Epithelial cell of proximal tubule (primary cell): ENCODE measurements around the gene ABCA6. TPM values are rescaled to one million over a fixed set of nuclear protein-coding genes. Genes with fewer than 3 reads are reported as not detected.

Experiments used
- DNase-seq: peaks from one replicate; pipeline ENCODE4 v3.0.0-alpha.2; 2011; ENCODE audit warnings: low read depth
- H3K4me3 ChIP-seq: 2 replicates; pipeline ENCODE4 v1.5.1; 2011; ENCODE audit warnings: low read depth, mild to moderate bottlenecking, low read length
- CTCF ChIP-seq: conservative IDR thresholded peaks from 2 replicates; pipeline ENCODE4 v1.5.1; 2012; ENCODE audit warnings: low read depth, mild to moderate bottlenecking, low read length
- total RNA-seq: library from RNA; depleted of rRNA; stranded (reverse); fragments of >200 nt; gene quantifications from 2 replicates; pipeline ENCODE4 v1.2.3, GENCODE V29; 2015

Gene ABCA6
- total RNA-seq, 1 donor from 2014 or later = 0.06 TPM

DNA sequence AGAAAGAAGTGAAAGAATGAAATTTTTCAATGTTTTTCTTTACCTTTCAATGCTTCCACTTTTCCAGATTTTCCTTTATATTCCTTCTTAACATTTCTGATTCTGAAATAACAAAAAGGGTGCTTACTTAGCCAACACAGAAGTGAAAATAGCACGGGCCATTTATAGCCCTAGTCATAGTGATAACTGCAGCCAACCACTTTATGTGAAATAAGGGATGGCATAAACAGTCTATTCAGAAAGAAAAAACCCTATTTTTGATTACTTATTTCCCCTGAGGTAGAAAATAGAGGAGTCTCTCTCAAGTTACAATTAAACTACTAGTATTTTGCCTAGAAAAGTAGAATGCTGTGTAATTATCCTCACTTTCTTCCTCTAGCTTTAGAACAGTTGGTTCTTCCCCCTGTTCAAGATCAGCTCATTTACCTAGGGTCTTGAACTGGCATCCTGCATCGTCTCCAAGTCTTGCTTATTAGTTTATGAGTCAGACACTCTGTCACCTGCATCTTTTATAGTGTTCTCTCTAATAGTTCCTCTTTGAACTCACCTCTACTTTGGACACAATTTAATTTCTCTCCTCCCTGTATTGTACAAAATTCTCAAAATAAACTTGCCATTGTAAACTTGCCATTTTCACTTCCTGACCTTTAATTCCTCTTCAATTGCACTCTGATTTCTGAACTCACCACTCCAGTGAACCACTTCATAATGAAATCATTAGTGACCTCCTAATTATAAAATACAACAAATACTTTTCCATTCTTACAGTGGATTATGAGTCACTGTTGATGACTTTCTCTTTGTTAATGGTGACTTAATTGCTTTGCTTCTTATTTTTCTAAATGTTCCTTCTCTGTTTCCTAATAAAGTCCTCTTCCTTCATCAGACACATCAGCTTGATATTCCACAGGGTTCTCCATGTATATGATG lies 23.6 kb downstream of the ABCA6 start:
- TF ChIP-seq CTCF = no peak
- no peak overlapping the region for H3K4me3 ChIP-seq
- DNase-seq = no peak

DNA sequence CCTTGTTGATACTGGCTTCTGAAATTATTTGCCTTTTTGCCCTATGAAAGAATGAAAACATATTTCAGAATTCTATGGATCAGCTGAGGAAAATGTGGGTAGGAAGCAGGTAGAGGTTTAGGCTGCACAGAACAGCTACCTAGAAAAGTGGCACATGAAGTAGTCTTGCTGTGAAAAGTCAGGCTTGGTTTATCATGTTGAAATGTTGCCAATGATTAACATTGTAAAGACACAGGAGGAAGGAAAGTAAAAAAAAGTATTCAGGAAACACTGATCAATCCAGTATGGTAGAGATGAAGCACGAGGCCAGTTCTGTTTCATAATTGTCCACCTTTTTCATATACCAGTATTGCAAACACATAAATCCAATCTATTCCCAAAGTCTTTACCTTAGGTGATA lies 29.9 kb downstream of the ABCA6 start:
- H3K4me3 ChIP-seq = no peak overlapping the region
- no peak for DNase-seq
- no peak for TF ChIP-seq CTCF

- H3K4me3 ChIP-seq = no peak overlapping the region
- TF ChIP-seq CTCF = no peak
- DNase-seq = no peak
These were observed 35.6 kb downstream of the ABCA6 start for GRCh38 chr17:69105907-69106730.

- no peak overlapping the region for H3K4me3 ChIP-seq
- no peak for DNase-seq
- TF ChIP-seq CTCF = no peak
These were observed 38.0 kb downstream of the ABCA6 start for GRCh38 chr17:69103557-69104233.

DNA sequence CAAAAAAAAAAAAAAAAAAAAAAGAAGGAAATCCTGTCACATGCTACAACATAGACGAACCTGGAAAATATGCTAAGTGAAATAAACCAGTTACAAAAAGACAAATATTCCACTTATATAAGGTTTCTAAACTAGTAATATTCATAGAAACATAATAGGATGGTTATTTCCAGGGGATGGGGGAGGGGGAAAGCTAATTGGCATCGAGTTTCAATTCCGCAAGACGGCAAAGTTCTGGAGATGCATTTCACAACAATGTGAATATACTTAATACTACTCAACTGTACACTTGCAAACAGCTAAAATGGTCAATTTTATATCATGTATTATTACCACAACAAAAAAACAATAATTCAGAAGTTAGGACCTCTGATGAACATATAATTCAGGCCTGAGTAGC lies 43.1 kb downstream of the ABCA6 start:
- no peak for DNase-seq
- H3K4me3 ChIP-seq = no peak overlapping the region
- TF ChIP-seq CTCF = no peak

DNA sequence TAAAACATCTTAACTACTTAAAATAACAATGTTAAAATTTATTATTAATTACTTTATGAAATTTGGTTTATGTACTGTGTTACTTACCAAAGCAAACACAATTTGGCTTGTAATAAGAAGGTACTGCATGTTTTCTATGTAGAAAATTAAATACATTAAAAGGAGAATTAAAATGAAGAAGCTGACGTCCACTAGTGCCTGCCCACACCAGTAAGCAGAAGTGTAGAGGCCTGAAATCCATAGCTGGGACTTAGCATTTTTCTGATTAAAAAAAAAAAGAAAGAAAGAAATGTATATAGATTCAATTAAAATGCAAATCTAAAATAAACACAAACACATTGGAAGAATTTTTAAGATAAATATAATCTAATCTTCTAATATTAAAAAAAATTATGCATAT lies 45.2 kb downstream of the ABCA6 start:
- no peak for TF ChIP-seq CTCF
- no peak for DNase-seq
- no peak overlapping the region for H3K4me3 ChIP-seq
